ENCODE results near the gene SNRPA1.

Gene SNRPA1

GRCh38 chr15:101322016-101322695 is 27.1 kb upstream of the SNRPA1 start:
- DNase-seq (ENCODE audit: low read depth, low spot score): no peak

GRCh38 chr15:101320501-101321052 is 25.5 kb upstream of the SNRPA1 start:
- peak; percentile 93 for DNase-seq (ENCODE audit: low read depth, low spot score)
- H3K4me3 ChIP-seq (ENCODE audit: low read length): peak overlapping the region; percentile 50

More at GRCh38 chr15:101322016-101322695, 27.1 kb upstream of the SNRPA1 start:
- H3K4me3 ChIP-seq (ENCODE audit: low read length): no peak overlapping the region

- H3K4me3 ChIP-seq (ENCODE audit: low read length): no peak overlapping the region
- no peak for DNase-seq (ENCODE audit: low read depth, low spot score)
Observed at GRCh38 chr15:101318839-101319238, 23.8 kb upstream of the SNRPA1 start.

GRCh38 chr15:101318147-101318819 is 23.2 kb upstream of the SNRPA1 start:
- no peak for DNase-seq (ENCODE audit: low read depth, low spot score)
- H3K4me3 ChIP-seq (ENCODE audit: low read length): no peak overlapping the region

- no peak overlapping the region for H3K4me3 ChIP-seq (ENCODE audit: low read length)
- DNase-seq (ENCODE audit: low read depth, low spot score): no peak
Observed at GRCh38 chr15:101317336-101317872, 22.4 kb upstream of the SNRPA1 start.

GRCh38 chr15:101316529-101316928 is 21.5 kb upstream of the SNRPA1 start:
- DNase-seq (ENCODE audit: low read depth, low spot score): no peak

GRCh38 chr15:101315736-101316135 is 20.7 kb upstream of the SNRPA1 start:
- no peak overlapping the region for H3K4me3 ChIP-seq (ENCODE audit: low read length)
- DNase-seq (ENCODE audit: low read depth, low spot score): no peak

More at GRCh38 chr15:101316529-101316928, 21.5 kb upstream of the SNRPA1 start:
- no peak overlapping the region for H3K4me3 ChIP-seq (ENCODE audit: low read length)

GRCh38 chr15:101314336-101315125 is 19.5 kb upstream of the SNRPA1 start:
- DNase-seq (ENCODE audit: low read depth, low spot score): no peak
- H3K4me3 ChIP-seq (ENCODE audit: low read length): no peak overlapping the region

GRCh38 chr15:101313041-101313761 is 18.2 kb upstream of the SNRPA1 start:
- no peak overlapping the region for H3K4me3 ChIP-seq (ENCODE audit: low read length)
- DNase-seq (ENCODE audit: low read depth, low spot score): no peak

GRCh38 chr15:101310508-101310907 is 15.5 kb upstream of the SNRPA1 start:
- no peak overlapping the region for H3K4me3 ChIP-seq (ENCODE audit: low read length)

GRCh38 chr15:101310161-101310480 is 15.1 kb upstream of the SNRPA1 start:
- H3K4me3 ChIP-seq (ENCODE audit: low read length): no peak overlapping the region
- DNase-seq (ENCODE audit: low read depth, low spot score): no peak

More at GRCh38 chr15:101310508-101310907, 15.5 kb upstream of the SNRPA1 start:
- DNase-seq (ENCODE audit: low read depth, low spot score): no peak

- DNase-seq (ENCODE audit: low read depth, low spot score): no peak
- no peak overlapping the region for H3K4me3 ChIP-seq (ENCODE audit: low read length)
Observed at GRCh38 chr15:101309436-101310160, 14.6 kb upstream of the SNRPA1 start.

GRCh38 chr15:101308604-101309435 is 13.8 kb upstream of the SNRPA1 start:
- no peak for DNase-seq (ENCODE audit: low read depth, low spot score)
- H3K4me3 ChIP-seq (ENCODE audit: low read length): no peak overlapping the region

GRCh38 chr15:101307897-101308603 is 13.0 kb upstream of the SNRPA1 start:
- no peak overlapping the region for H3K4me3 ChIP-seq (ENCODE audit: low read length)
- DNase-seq (ENCODE audit: low read depth, low spot score): no peak

GRCh38 chr15:101307048-101307896 is 12.2 kb upstream of the SNRPA1 start:
- DNase-seq (ENCODE audit: low read depth, low spot score): peak; percentile 56
- no peak overlapping the region for H3K4me3 ChIP-seq (ENCODE audit: low read length)
